Fibroblast of skin of right quadriceps (primary cell): ENCODE results near the gene VGLL4.

Experiments used
- DNase-seq: peaks from one replicate; pipeline ENCODE4 v3.0.0-alpha.2; 2013

VGLL4 gene

DNA sequence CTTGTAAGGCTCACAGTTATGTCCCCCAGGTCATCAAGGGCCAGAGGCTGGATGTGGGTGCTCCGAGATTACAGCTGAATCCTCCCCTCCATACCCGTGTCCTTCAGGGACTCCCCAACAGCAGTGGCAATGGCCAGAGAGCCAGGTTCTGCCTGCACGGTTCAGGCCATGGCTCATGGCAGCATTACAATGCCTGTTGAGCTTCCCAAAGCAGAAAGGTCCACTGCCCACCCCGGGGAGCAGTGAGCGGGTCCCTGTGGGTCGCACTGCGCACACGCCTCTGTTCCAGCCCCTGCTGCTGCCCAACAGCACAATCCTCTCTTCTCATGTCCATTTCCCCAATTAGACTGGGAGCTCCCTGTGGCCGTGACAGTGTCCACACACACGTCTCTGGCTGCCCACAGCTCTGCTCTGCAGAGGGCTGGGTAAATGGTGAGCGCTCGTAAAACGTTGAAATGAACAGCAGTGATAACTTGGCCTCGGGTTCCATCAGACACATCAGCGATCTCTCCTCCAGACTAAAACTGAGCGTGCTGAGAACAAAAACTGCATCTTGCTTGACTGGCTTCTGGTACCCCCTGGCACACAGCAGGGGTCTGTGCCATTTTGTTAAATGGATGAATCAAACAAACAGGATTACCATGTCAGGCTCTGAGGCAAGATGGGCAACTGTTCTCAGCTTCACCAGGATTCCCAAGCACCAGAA, 80.4 kb downstream of the VGLL4 start:
- no peak for DNase-seq

GRCh38 chr3:11562277-11562881, 81.3 kb downstream of the VGLL4 start:
- DNase-seq, result no peak

DNA sequence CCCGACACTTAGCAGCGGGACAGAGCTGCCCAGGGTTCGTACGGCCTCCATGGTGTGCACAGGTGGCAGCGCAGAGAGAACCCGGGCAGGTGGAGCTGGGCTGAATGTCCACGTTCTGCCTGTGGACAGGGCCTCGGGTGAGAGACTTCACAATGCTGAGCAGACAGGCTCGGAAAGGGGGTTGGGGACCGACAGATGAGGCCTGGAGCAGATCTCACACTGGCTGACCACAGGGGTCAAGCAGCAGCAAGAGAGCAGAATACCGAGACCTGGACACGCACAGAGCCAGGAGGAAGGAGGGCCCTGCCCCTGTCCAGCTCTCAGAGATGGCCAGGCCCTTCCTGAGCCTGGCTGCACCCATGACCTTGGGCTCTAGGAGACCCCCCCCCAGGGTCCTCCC, 83.0 kb downstream of the VGLL4 start:
- no peak for DNase-seq

- DNase-seq, result no peak
These were observed 83.7 kb downstream of the VGLL4 start for GRCh38 chr3:11559816-11560633.

DNA sequence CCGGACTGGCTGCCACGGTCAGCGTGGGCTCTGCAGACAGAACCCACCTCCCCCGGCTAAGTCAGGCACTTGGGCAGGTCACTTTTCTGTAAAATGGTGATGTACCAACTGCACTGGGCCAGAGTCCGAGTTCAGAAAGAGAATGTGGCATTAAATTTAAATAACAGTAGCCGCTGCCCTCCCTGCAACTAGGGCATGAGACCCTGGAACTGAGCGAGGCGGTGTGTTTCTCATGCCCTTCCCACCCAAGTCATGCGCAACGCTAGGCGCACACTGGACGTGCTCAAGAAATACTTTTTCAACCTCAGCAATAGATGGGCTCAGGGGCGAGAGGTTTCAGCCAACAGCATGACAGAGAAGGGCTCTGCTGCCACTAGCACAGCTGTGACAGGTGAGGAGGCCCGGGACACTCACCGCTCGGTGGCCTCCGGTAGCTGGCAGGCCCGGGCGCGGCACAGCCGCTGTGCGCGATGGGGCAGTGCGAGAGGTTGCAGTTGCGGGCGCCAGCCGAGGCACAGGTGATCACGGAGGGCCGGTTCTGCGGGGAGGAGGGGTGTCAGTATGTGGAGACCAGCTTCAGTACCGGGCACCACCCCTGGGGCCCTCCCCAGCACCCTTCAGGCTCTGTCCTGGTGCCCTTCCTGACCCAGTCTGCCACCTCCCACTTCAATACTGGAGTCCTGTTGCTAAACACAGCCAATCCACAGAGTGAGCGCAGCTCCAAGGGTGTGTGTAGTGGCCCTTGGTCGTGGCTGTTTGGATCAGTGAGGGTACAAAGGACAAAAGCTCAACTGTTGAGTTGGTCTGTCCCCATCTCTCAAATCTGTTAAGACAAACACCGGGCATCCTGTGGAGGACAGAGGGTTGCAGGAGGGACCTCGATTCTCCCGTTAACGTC, 84.5 kb downstream of the VGLL4 start:
- DNase-seq, result no peak

GRCh38 chr3:11558411-11558903, 85.3 kb downstream of the VGLL4 start:
- no peak for DNase-seq

DNA sequence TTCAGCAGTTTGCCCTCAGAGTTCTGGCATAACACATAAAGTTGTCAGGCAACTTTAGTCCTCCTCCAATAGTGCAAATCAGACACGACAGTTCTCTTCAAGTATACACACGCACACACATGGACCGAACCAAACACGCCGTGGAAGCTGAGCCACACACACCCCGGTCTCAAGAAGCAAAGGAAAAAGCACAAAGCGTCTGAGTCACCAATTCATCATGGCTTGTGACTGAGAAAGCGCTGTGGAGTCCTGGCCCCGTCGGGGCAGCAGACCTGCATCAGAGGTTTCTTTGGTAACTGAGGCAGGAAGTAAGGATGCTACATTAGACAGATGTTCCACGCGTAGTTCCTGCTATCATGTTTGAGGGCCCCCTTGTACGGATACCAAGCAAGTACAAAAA, 85.7 kb downstream of the VGLL4 start:
- DNase-seq, result peak; percentile 83

DNA sequence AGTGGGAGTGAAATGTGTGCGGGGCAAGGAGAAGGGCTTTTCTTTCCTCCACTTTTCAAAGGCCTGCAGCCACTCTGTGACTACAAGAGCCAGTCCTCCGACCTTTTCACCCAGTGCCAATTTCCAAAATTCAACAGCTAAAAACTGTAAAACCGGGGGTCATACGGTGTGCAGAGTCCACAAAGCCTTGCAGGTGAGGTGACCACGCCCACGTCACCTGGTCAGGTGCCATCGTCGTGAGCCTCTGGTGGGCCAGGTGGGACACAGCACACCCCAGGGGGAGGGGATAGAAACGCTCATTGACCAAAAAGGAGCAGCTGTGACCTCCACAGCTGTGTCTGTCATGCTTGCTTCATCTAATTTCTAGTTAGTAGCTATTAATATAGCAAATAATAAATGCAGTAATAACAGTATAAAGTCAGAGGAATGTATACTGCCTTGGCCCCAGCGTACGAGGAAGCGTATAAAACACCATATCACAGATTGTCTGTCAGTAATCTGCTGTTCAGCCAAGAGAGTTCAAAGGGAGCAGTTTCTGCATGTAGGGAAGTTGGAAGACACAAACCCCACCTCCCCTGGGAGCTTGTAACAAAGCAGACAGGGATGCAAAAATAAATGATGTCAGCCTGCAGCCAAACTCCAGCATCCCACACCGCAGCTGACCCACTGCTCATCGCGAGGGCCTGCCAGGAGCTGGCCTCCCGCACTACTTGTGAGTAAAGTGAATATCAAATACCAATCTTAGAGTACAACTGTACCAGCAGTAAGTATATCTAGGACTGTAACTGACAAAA, 86.7 kb downstream of the VGLL4 start:
- peak; percentile 87 for DNase-seq

GRCh38 chr3:11555881-11556633, 87.7 kb downstream of the VGLL4 start:
- no peak for DNase-seq

- no peak for DNase-seq
These were observed 88.4 kb downstream of the VGLL4 start for GRCh38 chr3:11555211-11555782.

GRCh38 chr3:11554666-11555065, 89.0 kb downstream of the VGLL4 start:
- DNase-seq, result no peak

DNA sequence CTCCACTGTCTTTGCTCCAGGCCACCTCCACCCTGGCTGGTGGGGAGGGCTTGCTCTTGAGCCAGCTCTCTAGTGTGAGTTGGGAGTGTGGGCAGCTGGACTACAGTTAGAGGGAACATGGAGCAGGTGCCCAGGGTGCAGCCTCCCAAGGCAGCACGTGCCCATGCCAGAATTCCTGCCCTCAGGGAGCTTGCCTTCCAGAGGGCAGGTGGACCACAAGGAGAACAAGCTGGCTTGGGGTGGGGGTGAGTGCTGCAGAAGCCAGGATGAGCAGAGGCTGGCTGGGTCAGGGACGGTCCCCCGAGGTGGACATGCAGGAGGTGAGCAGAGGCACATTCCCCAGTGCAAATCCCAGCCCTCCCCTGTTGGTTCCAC, 89.5 kb downstream of the VGLL4 start:
- no peak for DNase-seq

GRCh38 chr3:11553436-11554235, 90.1 kb downstream of the VGLL4 start:
- no peak for DNase-seq

DNA sequence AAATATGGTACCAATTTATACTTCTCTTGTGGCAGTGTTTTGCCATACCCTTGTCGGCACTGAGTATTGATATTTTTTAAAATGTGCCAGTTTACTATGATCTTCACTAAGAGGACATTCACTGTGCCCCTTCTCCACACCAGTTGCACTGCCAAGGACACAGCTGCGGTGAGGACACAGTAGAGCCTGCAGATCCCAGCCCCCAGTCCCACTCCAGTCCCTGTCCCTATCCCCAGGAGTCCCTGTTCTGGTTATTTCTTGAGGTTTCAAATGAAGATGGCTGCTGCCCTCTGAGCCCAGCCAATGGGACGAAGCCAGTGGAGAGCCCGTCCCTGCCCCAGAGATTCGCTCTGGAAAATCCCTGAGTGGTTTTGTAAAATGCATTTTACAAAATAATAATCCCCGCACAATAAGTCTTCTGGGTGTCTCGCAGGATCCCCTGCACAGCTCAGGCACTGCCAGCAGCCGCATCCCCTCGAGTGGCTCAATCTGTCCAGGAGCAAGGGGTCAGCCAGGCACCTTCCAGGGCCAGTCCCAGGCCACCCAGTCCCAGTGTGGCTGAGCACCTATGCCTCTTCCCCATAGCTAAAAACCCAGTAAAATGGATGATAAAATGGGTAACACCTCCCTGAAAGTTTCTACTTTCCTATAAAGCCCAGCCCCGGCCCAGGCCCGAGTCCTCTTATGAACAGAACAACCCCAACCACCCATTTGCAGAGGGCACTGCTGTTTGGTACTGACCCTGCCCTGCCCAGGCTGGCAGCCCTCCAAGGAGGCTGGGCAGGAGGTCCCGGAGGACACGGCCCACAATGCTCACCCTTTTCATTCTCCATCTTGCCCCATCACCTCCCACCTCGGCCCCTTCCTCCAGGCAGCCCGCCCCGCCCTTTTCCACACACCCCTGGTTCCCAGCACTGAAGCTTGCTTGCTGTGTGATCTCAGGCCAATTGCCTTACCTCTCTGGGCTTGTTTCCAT, 91.1 kb downstream of the VGLL4 start:
- no peak for DNase-seq

DNA sequence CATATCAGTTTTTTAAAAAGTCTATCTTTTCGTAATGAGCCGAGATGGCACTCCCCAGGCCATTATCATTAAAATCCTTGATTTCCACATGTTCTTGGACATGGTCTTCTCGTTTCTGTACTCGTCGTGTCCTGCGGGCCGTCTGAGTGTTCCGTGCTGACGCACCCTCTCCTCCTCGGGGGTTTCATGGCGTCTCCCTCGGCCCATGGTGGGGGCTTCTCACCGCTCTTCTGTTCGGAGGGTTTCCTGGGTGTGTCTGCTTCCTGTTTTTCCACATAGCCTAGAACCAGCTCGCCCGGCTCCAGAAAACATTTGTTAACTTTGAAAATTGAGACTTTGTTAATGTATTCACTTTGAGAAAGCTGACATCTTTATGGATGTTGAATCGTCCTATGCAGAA, 92.7 kb downstream of the VGLL4 start:
- DNase-seq, result peak; percentile 47

- no peak for DNase-seq
These were observed 94.1 kb downstream of the VGLL4 start for GRCh38 chr3:11549580-11550140.

GRCh38 chr3:11548721-11549131, 95.0 kb downstream of the VGLL4 start:
- peak; percentile 85 for DNase-seq

DNA sequence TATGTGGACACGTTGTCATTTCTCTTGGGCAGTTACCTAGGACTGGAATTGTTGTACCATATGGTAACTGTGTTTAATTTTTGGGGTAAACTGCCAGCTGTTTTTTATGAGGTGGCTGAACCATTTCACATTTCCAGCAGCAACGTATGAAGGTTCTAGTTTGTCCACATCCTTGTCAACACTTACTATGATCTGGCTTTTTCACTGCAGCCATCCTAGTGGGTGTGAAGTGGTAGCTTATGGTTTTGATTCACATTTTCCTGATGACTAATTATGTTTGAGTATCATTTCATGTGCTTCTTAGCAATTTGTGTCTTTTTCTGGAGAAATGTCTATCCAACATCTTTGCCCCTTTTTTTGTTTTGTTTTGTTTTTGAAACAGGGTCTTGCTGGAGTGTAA, 96.2 kb downstream of the VGLL4 start:
- no peak for DNase-seq
